Measurements from ENCODE around the gene VRK2.
"Not testable (repeated sequence)": the region's sequence is repeated elsewhere in the genome, so short reads cannot be mapped to it uniquely, and the experiment has no call there.

Gene VRK2

GRCh38 chr2:58067001-58067400 lies 20.4 kb downstream of the VRK2 start:
- Mint-ChIP-seq H3K9me3 (peaks cover 12% of the 10 kb centered on the region), H3K4me1 (peaks cover 30% of the 10 kb centered on the region), H3K36me3 (ENCODE audit: low read depth) (peaks cover 37% of the 10 kb centered on the region), H3K27ac (no peak overlapping the region), H3K4me3 (no peak overlapping the region), H3K27me3 (no peaks in the 10 kb centered on the region)
- ATAC-seq (no peak), DNase-seq (no peak)

- H3K9me3 Mint-ChIP-seq = peaks cover 12% of the 10 kb centered on the region
- H3K4me1 Mint-ChIP-seq = peaks cover 17% of the 10 kb centered on the region
- H3K27ac Mint-ChIP-seq = no peak overlapping the region
- DNase-seq = no peak
- H3K36me3 Mint-ChIP-seq (ENCODE audit: low read depth) = peaks cover 44% of the 10 kb centered on the region
- H3K27me3 Mint-ChIP-seq = no peaks in the 10 kb centered on the region
- H3K4me3 Mint-ChIP-seq = no peak overlapping the region
- ATAC-seq = no peak
Observed at GRCh38 chr2:58070765-58071164, 24.2 kb downstream of the VRK2 start.

GRCh38 chr2:58072102-58072501 lies 25.5 kb downstream of the VRK2 start:
- ATAC-seq = no peak
- Mint-ChIP-seq H3K4me1 (peaks cover 8% of the 10 kb centered on the region), H3K4me3 (no peak overlapping the region), H3K27me3 (no peaks in the 10 kb centered on the region), H3K27ac (no peak overlapping the region), H3K9me3 (peaks cover 12% of the 10 kb centered on the region), H3K36me3 (ENCODE audit: low read depth) (peaks cover 41% of the 10 kb centered on the region)
- DNase-seq = no peak

- no peak for ATAC-seq
- Mint-ChIP-seq H3K27me3 (no peaks in the 10 kb centered on the region), H3K9me3 (peaks cover 12% of the 10 kb centered on the region), H3K4me1 (peaks cover 8% of the 10 kb centered on the region), H3K27ac (no peak overlapping the region), H3K36me3 (ENCODE audit: low read depth) (peaks cover 41% of the 10 kb centered on the region), H3K4me3 (no peak overlapping the region)
- DNase-seq = no peak
Observed at GRCh38 chr2:58073008-58073407, 26.4 kb downstream of the VRK2 start.

GRCh38 chr2:58073751-58074150 lies 27.1 kb downstream of the VRK2 start:
- DNase-seq (no peak), ATAC-seq (no peak)
- no peak overlapping the region for H3K4me3 Mint-ChIP-seq
- H3K27me3 Mint-ChIP-seq = no peaks in the 10 kb centered on the region
- H3K36me3 Mint-ChIP-seq (ENCODE audit: low read depth) = peaks cover 33% of the 10 kb centered on the region
- no peak overlapping the region for H3K27ac Mint-ChIP-seq
- H3K4me1 Mint-ChIP-seq = peaks cover 8% of the 10 kb centered on the region
- H3K9me3 Mint-ChIP-seq = peaks cover 5% of the 10 kb centered on the region

GRCh38 chr2:58081000-58081399 lies 34.4 kb downstream of the VRK2 start:
- H3K27me3 Mint-ChIP-seq = no peaks in the 10 kb centered on the region
- H3K4me1 Mint-ChIP-seq = no peaks in the 10 kb centered on the region
- DNase-seq (no peak), ATAC-seq (no peak)
- no peak overlapping the region for H3K4me3 Mint-ChIP-seq
- H3K9me3 Mint-ChIP-seq = no peaks in the 10 kb centered on the region
- H3K36me3 Mint-ChIP-seq (ENCODE audit: low read depth) = peaks cover 21% of the 10 kb centered on the region
- H3K27ac Mint-ChIP-seq = no peak overlapping the region

- DNase-seq = no peak
- H3K4me3 Mint-ChIP-seq = no peak overlapping the region
- peaks cover 3% of the 10 kb centered on the region for H3K4me1 Mint-ChIP-seq
- ATAC-seq = no peak
- peaks cover 58% of the 10 kb centered on the region for H3K36me3 Mint-ChIP-seq (ENCODE audit: low read depth)
- no peaks in the 10 kb centered on the region for H3K9me3 Mint-ChIP-seq
- no peaks in the 10 kb centered on the region for H3K27me3 Mint-ChIP-seq
- no peak overlapping the region for H3K27ac Mint-ChIP-seq
Observed at GRCh38 chr2:58089081-58089480, 42.5 kb downstream of the VRK2 start.

GRCh38 chr2:58092772-58093171 lies 46.2 kb downstream of the VRK2 start:
- DNase-seq, H3K9me3 Mint-ChIP-seq, ATAC-seq, H3K27me3 Mint-ChIP-seq, H3K27ac Mint-ChIP-seq, H3K4me1 Mint-ChIP-seq, H3K4me3 Mint-ChIP-seq: not testable (repeated sequence)
- peaks cover 59% of the 10 kb centered on the region for H3K36me3 Mint-ChIP-seq (ENCODE audit: low read depth)

- ATAC-seq = no peak
- peaks cover 33% of the 10 kb centered on the region for H3K36me3 Mint-ChIP-seq (ENCODE audit: low read depth)
- H3K4me1 Mint-ChIP-seq = peaks cover 7% of the 10 kb centered on the region
- no peak overlapping the region for H3K27ac Mint-ChIP-seq
- H3K4me3 Mint-ChIP-seq = no peak overlapping the region
- no peaks in the 10 kb centered on the region for H3K27me3 Mint-ChIP-seq
- no peaks in the 10 kb centered on the region for H3K9me3 Mint-ChIP-seq
- DNase-seq = no peak
Observed at GRCh38 chr2:58097025-58097424, 50.4 kb downstream of the VRK2 start.

- H3K27me3 Mint-ChIP-seq = no peaks in the 10 kb centered on the region
- H3K27ac Mint-ChIP-seq = no peak overlapping the region
- peaks cover 27% of the 10 kb centered on the region for H3K36me3 Mint-ChIP-seq (ENCODE audit: low read depth)
- peaks cover 4% of the 10 kb centered on the region for H3K4me1 Mint-ChIP-seq
- ATAC-seq (no peak), DNase-seq (no peak)
- no peak overlapping the region for H3K4me3 Mint-ChIP-seq
- no peaks in the 10 kb centered on the region for H3K9me3 Mint-ChIP-seq
Observed at GRCh38 chr2:58098254-58099095, 51.9 kb downstream of the VRK2 start.

- peaks cover 23% of the 10 kb centered on the region for H3K36me3 Mint-ChIP-seq (ENCODE audit: low read depth)
- no peak overlapping the region for H3K27ac Mint-ChIP-seq
- no peak overlapping the region for H3K4me3 Mint-ChIP-seq
- H3K9me3 Mint-ChIP-seq = no peaks in the 10 kb centered on the region
- H3K4me1 Mint-ChIP-seq = peaks cover 4% of the 10 kb centered on the region
- DNase-seq = no peak
- no peaks in the 10 kb centered on the region for H3K27me3 Mint-ChIP-seq
- ATAC-seq = no peak
Observed at GRCh38 chr2:58099096-58099769, 52.6 kb downstream of the VRK2 start.

- peaks cover 9% of the 10 kb centered on the region for H3K36me3 Mint-ChIP-seq (ENCODE audit: low read depth)
- ATAC-seq (no peak), DNase-seq (no peak)
- H3K9me3 Mint-ChIP-seq = no peaks in the 10 kb centered on the region
- peaks cover 4% of the 10 kb centered on the region for H3K4me1 Mint-ChIP-seq
- H3K27me3 Mint-ChIP-seq = no peaks in the 10 kb centered on the region
- no peak overlapping the region for H3K4me3 Mint-ChIP-seq
- no peak overlapping the region for H3K27ac Mint-ChIP-seq
Observed at GRCh38 chr2:58101500-58101899, 54.9 kb downstream of the VRK2 start.

GRCh38 chr2:58106896-58107295 lies 60.3 kb downstream of the VRK2 start:
- Mint-ChIP-seq H3K27ac (no peak overlapping the region), H3K9me3 (no peaks in the 10 kb centered on the region), H3K4me3 (no peak overlapping the region), H3K27me3 (no peaks in the 10 kb centered on the region), H3K36me3 (ENCODE audit: low read depth) (peaks cover 13% of the 10 kb centered on the region), H3K4me1 (peaks cover 11% of the 10 kb centered on the region)
- ATAC-seq (no peak), DNase-seq (no peak)

GRCh38 chr2:58107803-58108710 lies 61.5 kb downstream of the VRK2 start:
- Mint-ChIP-seq H3K4me3 (no peak overlapping the region), H3K36me3 (ENCODE audit: low read depth) (peaks cover 13% of the 10 kb centered on the region), H3K4me1 (peaks cover 11% of the 10 kb centered on the region), H3K9me3 (no peaks in the 10 kb centered on the region), H3K27ac (peak overlapping the region; percentile 17), H3K27me3 (no peaks in the 10 kb centered on the region)
- ATAC-seq (peak; percentile 78), DNase-seq (no peak)

All from activated naive CD8-positive, alpha-beta T cell treated with anti-CD3 and anti-CD28 coated beads, Interleukin-2, amount 50 U/mL, for 24 hours (primary cell).